Keratinocyte (primary cell): ENCODE data around the gene AMZ1.

Experiments used
- CTCF ChIP-seq, 3 experiments: IDR thresholded peaks in 1 of 3; conservative IDR thresholded peaks in 1 of 3; optimal IDR thresholded peaks in 1 of 3; 2 replicates in 2 of 3; 3 replicates in 1 of 3; pipeline versions ENCODE3 to v1.5.1; 2011; ENCODE audit warnings: low read length in 3 of 3, mild to moderate bottlenecking in 3 of 3, moderate library complexity in 2 of 3, control low read depth in 1 of 3, inconsistent platforms in 1 of 3; ENCODE audit not compliant: insufficient read depth in 2 of 3; ENCODE audit errors: extremely low read depth in 1 of 3
- EZH2 ChIP-seq: IDR thresholded peaks from one replicate; pipeline ENCODE4 v1.6.1; 2012; ENCODE audit warnings: inconsistent platforms, mild to moderate bottlenecking, low read length, moderate library complexity

- TF ChIP-seq CTCF (optimal IDR thresholded peaks at IDR 0.05 in 1 of 3, IDR thresholded peaks at IDR 0.05 in 1 of 3, conservative IDR thresholded peaks at IDR 0.05 in 1 of 3; ENCODE audit: extremely low read depth in 1 of 3, insufficient read depth in 2 of 3, low read length in 3 of 3) (no peak), EZH2 (no peak)
Observed at GRCh38 chr7:2710286-2710655, 22.3 kb downstream of the AMZ1 start.
